Heart right ventricle (tissue), 16 donors: ENCODE data around the gene ADPGK. TPM values are rescaled to one million over a fixed set of nuclear protein-coding genes. Genes with fewer than 3 reads are reported as not detected.

Experiments
- ATAC-seq, 8 donors: fragments of 200-7000 bp; cut with Tn5 transposase; one replicate each; pipeline ENCODE4 v1.9.1; 2020; ENCODE audit warnings: mild to moderate bottlenecking in 8 of 8, moderate library complexity in 8 of 8, moderate number of reproducible peaks in 1 of 8
- DNase-seq, 2 donors: peaks; one replicate each; pipeline ENCODE4 v3.0.0-alpha.2; 2020
- H3K27ac ChIP-seq, 10 donors: fragments of 200-600 bp; sonication (generic) in 2 of 10; one replicate each; pipeline versions ENCODE4 v1.5.0 to v1.8.0; 2020 to 2022; ENCODE audit warnings: mild to moderate bottlenecking in 3 of 10
- H3K27me3 ChIP-seq, 7 donors: fragments of 200-600 bp; one replicate each; pipeline ENCODE4 v1.8.0; 2021 to 2022; ENCODE audit warnings: mild to moderate bottlenecking in 2 of 7
- H3K36me3 ChIP-seq, 9 donors: fragments of 200-600 bp; sonication (generic) in 1 of 9; one replicate each; pipeline versions ENCODE4 v1.5.0 to v1.8.0; 2020 to 2022; ENCODE audit warnings: mild to moderate bottlenecking in 2 of 9
- H3K4me1 ChIP-seq, 9 donors: fragments of 200-600 bp; sonication (generic) in 1 of 9; one replicate each; pipeline versions ENCODE4 v1.5.0 to v1.8.0; 2020 to 2022; ENCODE audit warnings: mild to moderate bottlenecking in 4 of 9
- H3K4me3 ChIP-seq, 10 donors: fragments of 200-600 bp; sonication (generic) in 2 of 10; one replicate each; pipeline versions ENCODE4 v1.5.0 to v1.8.0; 2020 to 2022; ENCODE audit warnings: mild to moderate bottlenecking in 7 of 10, moderate library complexity in 2 of 10
- H3K9me3 ChIP-seq, 11 donors: fragments of 200-600 bp in 10 of 11; sonication (generic) in 2 of 11; one replicate each; pipeline versions ENCODE4 v1.5.0 to v1.8.0; 2013 to 2022; ENCODE audit warnings: mild to moderate bottlenecking in 2 of 11, control low read depth in 1 of 11, moderate library complexity in 1 of 11
- CTCF ChIP-seq, 9 donors: fragments of 200-600 bp; sonication (generic) in 2 of 9; IDR thresholded peaks; one replicate each; pipeline versions ENCODE4 v1.5.0 to v1.8.0; 2021 to 2022; ENCODE audit warnings: antibody characterized with exemption in 9 of 9, mild to moderate bottlenecking in 5 of 9, moderate library complexity in 1 of 9
- WGBS, 2 donors: extraction: QIAGEN DNeasy Blood & Tissue Kit; methylation state at CpG; one replicate each; pipeline ENCODE4 v1.1.7; 2013; ENCODE audit warnings: inconsistent platforms in 1 of 2; 5-methylcytosine and 5-hydroxymethylcytosine counted together
- intact Hi-C, 10 donors: fragments of 100-400 bp; cut with DNase I; formaldehyde crosslinking; loops; one replicate each; pipeline versions ENCODE4 v1.11.1 to v1.14.2; 2022
- polyA plus RNA-seq, 2 donors: library from polyadenylated mRNA; stranded (reverse); fragments of 200-250 nt; gene quantifications; one replicate each; pipeline ENCODE4 v1.2.3, GENCODE V29; 2013
- total RNA-seq, 10 donors: library from RNA; stranded (reverse); fragmentation: NEBNext Ultra II Directional in 3 of 10; extraction: Animal tissue kit (Norgen Biotek cat#: 25700) in 3 of 10; gene quantifications; one replicate each; pipeline versions ENCODE4 v1.2.1 to v1.2.4, GENCODE V29; 2021 to 2023
- donor health status: Arrhythmogenic right ventricular cardiomyopathy.
- donor health status: ischemic (EF 13 %, LVEDD 7.1; RV severe dilation, severe dysfunction).
- donor health status: healthy with polysubstance abuse.
- donor health status: DM: no; HTN: yes; CAD: no.
- donor health status: DM: no; HTN: no; CAD: no.
- donor health status: ischemic (EF 25% LVEDD 6.9; RV normal size, moderate dysfunction).
- donor health status: ischemic (EF 25% LVEDD 5.7; RV mildly dilated, moderate dysfunction).
- donor health status: healthy.
- donor health status: DM: yes; HTN: yes; CAD: no.
- donor health status: Ischemic cardiomyopathy.
- donor health status: ischemic (EF 35%, LVEDD 5.7; RV mildly dilated, moderate dysfunction).
- donor health status: nonischemic (EF 11% LVEDD 7.7; RV severe dilation, severe dysfunction).
- donor health status: DM: yes; HTN: yes; CAD: no.
- donor health status: PGD.
- donor health status: ischemic (EF 29% LVEDD 5.4; RV normal size, mild dysfunction).
- donor health status: nonischemic (EF 23%, LVEDD 6.1; RV moderate dilation, normal function).

Gene ADPGK
- total and polyA plus RNA-seq, 12 donors: 6.4 to 22.8 (median 10.9) TPM

- ATAC-seq (no peak), DNase-seq (no peak)
- H3K4me3 ChIP-seq: no peak overlapping the region
- 85 to 87% methylated on average over 6 of the region's 6 CpGs for WGBS, 2 donors
- peak in 1 of 9 donors; percentile 14 for TF ChIP-seq CTCF (IDR thresholded peaks at IDR 0.05)
- H3K27me3 ChIP-seq: no peaks in the 10 kb centered on the region
- peaks cover 0 to 15% (median 0%) of the 10 kb centered on the region in 9 donors for H3K4me1 ChIP-seq
- intact Hi-C loops: no loop called here
- no peak overlapping the region for H3K27ac ChIP-seq
- H3K9me3 ChIP-seq: peaks cover 0 to 25% (median 6%) of the 10 kb centered on the region in 11 donors
- H3K36me3 ChIP-seq: peaks cover 0 to 95% (median 30%) of the 10 kb centered on the region in 9 donors
These were observed 12.8 kb downstream of the ADPGK start for GRCh38 chr15:72770673-72771328.

GRCh38 chr15:72766780-72767179 is 16.8 kb downstream of the ADPGK start:
- Histone ChIP-seq H3K4me1 (peaks cover 0 to 4% (median 0%) of the 10 kb centered on the region in 9 donors), H3K4me3 (no peak overlapping the region), H3K27ac (no peak overlapping the region), H3K9me3 (peaks cover 0 to 25% (median 6%) of the 10 kb centered on the region in 11 donors), H3K36me3 (peaks cover 0 to 100% (median 25%) of the 10 kb centered on the region in 9 donors), H3K27me3 (no peaks in the 10 kb centered on the region)
- DNase-seq: no peak
- no peak for TF ChIP-seq CTCF (IDR thresholded peaks at IDR 0.05)
- intact Hi-C loops: no loop called here
- 96 to 100% methylated on average over 2 of the region's 2 CpGs for WGBS, 2 donors
- no peak for ATAC-seq

- Histone ChIP-seq H3K9me3 (peaks cover 0 to 25% (median 6%) of the 10 kb centered on the region in 11 donors), H3K27ac (no peak overlapping the region), H3K27me3 (no peaks in the 10 kb centered on the region), H3K4me1 (peaks cover 0 to 4% (median 0%) of the 10 kb centered on the region in 9 donors), H3K4me3 (no peak overlapping the region), H3K36me3 (peaks cover 0 to 100% (median 24%) of the 10 kb centered on the region in 9 donors)
- intact Hi-C loops: no loop called here
- WGBS, 2 donors: 99 to 100% methylated on average over 2 of the region's 2 CpGs
- TF ChIP-seq CTCF (IDR thresholded peaks at IDR 0.05): no peak
- DNase-seq (no peak), ATAC-seq (no peak)
These were observed 17.5 kb downstream of the ADPGK start for GRCh38 chr15:72766025-72766424.

- intact Hi-C loops: no loop called here
- peaks cover 0 to 100% (median 28%) of the 10 kb centered on the region in 9 donors for H3K36me3 ChIP-seq
- no peak for TF ChIP-seq CTCF (IDR thresholded peaks at IDR 0.05)
These were observed 18.9 kb downstream of the ADPGK start for GRCh38 chr15:72764656-72765055.

More at GRCh38 chr15:72764656-72765055, 18.9 kb downstream of the ADPGK start:
- WGBS, 2 donors: 87 to 94% methylated on average over 3 of the region's 3 CpGs
- Histone ChIP-seq H3K4me1 (peaks cover 0 to 4% (median 0%) of the 10 kb centered on the region in 9 donors), H3K9me3 (peaks cover 0 to 25% (median 6%) of the 10 kb centered on the region in 11 donors), H3K4me3 (no peak overlapping the region), H3K27ac (no peak overlapping the region), H3K27me3 (no peaks in the 10 kb centered on the region)
- ATAC-seq (peak in 1 of 8 donors; percentile 28), DNase-seq (no peak)
